Prostate gland (tissue), 2 donors: ENCODE measurements around the gene RBFOX2.

Experiments
- POLR2A ChIP-seq: fragments of 450-650 bp; IDR thresholded peaks from one replicate; pipeline ENCODE4 v1.6.1; 2016; ENCODE audit warnings: antibody characterized with exemption, mild to moderate bottlenecking
- TF ChIP-seq, protein P1 (sequence below), 4 experiments: fragments of 200-600 bp in 2 of 4; fragments of 450-650 bp in 2 of 4; sonication (generic) in 2 of 4; IDR thresholded peaks; 1 replicate in 3 of 4; 2 replicates in 1 of 4; pipeline ENCODE4 v1.5.1; 2016 to 2019; ENCODE audit warnings: antibody characterized with exemption in 4 of 4, mild to moderate bottlenecking in 2 of 4, moderate library complexity in 2 of 4

DNA sequence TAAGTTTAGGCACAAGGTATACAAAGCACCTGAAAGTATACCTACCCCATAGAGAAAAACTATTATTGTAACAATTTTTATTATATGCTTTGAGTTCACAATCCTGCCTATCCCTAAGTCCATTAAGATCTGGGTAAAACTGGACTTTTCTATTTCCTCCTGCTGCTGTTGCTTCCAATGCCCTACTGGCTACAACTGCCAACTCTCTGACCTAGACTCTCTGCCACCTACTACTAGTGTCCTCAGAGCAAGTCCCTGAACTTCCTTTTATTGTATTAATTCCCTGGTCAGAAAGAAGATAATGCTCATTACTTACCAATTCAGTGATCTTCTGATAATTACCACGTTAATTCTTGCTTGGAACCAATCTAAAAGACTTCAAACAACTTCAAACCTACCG, 70.3 kb downstream of the RBFOX2 start:
- TF ChIP-seq, protein P1, sequence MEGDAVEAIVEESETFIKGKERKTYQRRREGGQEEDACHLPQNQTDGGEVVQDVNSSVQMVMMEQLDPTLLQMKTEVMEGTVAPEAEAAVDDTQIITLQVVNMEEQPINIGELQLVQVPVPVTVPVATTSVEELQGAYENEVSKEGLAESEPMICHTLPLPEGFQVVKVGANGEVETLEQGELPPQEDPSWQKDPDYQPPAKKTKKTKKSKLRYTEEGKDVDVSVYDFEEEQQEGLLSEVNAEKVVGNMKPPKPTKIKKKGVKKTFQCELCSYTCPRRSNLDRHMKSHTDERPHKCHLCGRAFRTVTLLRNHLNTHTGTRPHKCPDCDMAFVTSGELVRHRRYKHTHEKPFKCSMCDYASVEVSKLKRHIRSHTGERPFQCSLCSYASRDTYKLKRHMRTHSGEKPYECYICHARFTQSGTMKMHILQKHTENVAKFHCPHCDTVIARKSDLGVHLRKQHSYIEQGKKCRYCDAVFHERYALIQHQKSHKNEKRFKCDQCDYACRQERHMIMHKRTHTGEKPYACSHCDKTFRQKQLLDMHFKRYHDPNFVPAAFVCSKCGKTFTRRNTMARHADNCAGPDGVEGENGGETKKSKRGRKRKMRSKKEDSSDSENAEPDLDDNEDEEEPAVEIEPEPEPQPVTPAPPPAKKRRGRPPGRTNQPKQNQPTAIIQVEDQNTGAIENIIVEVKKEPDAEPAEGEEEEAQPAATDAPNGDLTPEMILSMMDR (IDR thresholded peaks at IDR 0.05), result no peak
- TF ChIP-seq POLR2A, result no peak
